SK-N-SH (cell line): ENCODE data around the gene MCTP2.

ENCODE experiments used
- CTCF ChIP-seq: fragments of 200-600 bp; sonication (generic); IDR thresholded peaks from 2 replicates; pipeline ENCODE4 v1.6.1; 2017; ENCODE audit warnings: antibody characterized with exemption, mild to moderate bottlenecking, moderate library complexity
- POLR2AphosphoS5 ChIP-seq: IDR thresholded peaks from 2 replicates; pipeline ENCODE4 v1.6.1; 2012; ENCODE audit warnings: low read depth, low read length
- RAD21 ChIP-seq: IDR thresholded peaks from 2 replicates; pipeline ENCODE4 v1.6.1; 2012; ENCODE audit warnings: mild to moderate bottlenecking, low read length
- SIN3A ChIP-seq: IDR thresholded peaks from 2 replicates; pipeline ENCODE4 v1.6.1; 2012; ENCODE audit warnings: low read depth, mild to moderate bottlenecking, low read length, moderate library complexity, borderline replicate concordance
- TEAD4 ChIP-seq: IDR thresholded peaks from 2 replicates; pipeline ENCODE4 v1.4.0; 2012; ENCODE audit warnings: mild to moderate bottlenecking, borderline replicate concordance; ENCODE audit not compliant: insufficient read depth

GRCh38 chr15:94277485-94277884 is 46.1 kb downstream of the MCTP2 start:
- TF ChIP-seq POLR2AphosphoS5 (no peak), CTCF (no peak), SIN3A (no peak), RAD21 (no peak), TEAD4 (no peak)
